KOPT-K1 (cell line): Measurements from ENCODE around the gene ZNF276.
"Not testable (repeated sequence)": the region's sequence is repeated elsewhere in the genome, so short reads cannot be mapped to it uniquely, and the experiment has no call there.

Experiments
- H3K27ac ChIP-seq: fragments of 200-600 bp; sonication (generic); 2 replicates; pipeline ENCODE4 v1.5.1; 2016; ENCODE audit warnings: antibody characterized with exemption, mild to moderate bottlenecking, low read depth, low read length; ENCODE audit not compliant: poor library complexity, severe bottlenecking
- H3K36me3 ChIP-seq: fragments of 200-600 bp; sonication (generic); 2 replicates; pipeline ENCODE4 v1.5.1; 2017; ENCODE audit warnings: antibody characterized with exemption, mild to moderate bottlenecking, low read length, moderate library complexity; ENCODE audit not compliant: insufficient read depth
- H3K9me3 ChIP-seq: fragments of 200-600 bp; sonication (generic); 2 replicates; pipeline ENCODE4 v1.5.1; 2017; ENCODE audit warnings: antibody characterized with exemption, low read length, mild to moderate bottlenecking; ENCODE audit not compliant: insufficient read depth, poor library complexity, severe bottlenecking

The ZNF276 gene

GRCh38 chr16:89764711-89765201, 43.4 kb downstream of the ZNF276 start:
- Histone ChIP-seq H3K36me3 (peaks cover 95% of the 10 kb centered on the region), H3K27ac (no peak overlapping the region), H3K9me3 (no peaks in the 10 kb centered on the region)

- peaks cover 95% of the 10 kb centered on the region for H3K36me3 ChIP-seq
- H3K9me3 ChIP-seq = no peaks in the 10 kb centered on the region
- H3K27ac ChIP-seq = no peak overlapping the region
These were observed 44.0 kb downstream of the ZNF276 start for GRCh38 chr16:89765292-89765830.

GRCh38 chr16:89770367-89770766, 49.0 kb downstream of the ZNF276 start:
- Histone ChIP-seq H3K9me3 (no peaks in the 10 kb centered on the region), H3K36me3 (peaks cover 99% of the 10 kb centered on the region), H3K27ac (no peak overlapping the region)

DNA sequence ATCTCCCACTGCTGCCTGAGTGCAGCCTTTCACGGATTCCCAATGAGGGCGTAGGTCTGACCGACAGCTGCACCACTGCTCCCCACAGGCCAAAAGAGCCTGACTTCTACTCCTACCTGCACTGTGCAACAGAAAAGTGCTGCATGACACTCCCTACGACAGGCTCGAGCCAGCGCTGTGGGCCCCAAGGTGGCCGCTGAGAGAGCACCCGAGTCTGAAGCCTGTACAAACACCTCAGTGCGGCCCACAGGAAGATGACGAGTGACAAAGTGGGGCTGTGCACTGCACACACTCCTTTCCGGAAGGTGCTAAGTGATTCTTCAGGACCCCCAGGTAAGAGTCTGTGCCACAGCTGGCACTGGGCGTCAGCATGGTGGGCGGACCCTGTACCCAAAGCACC, 53.9 kb downstream of the ZNF276 start:
- Histone ChIP-seq H3K27ac (no peak overlapping the region), H3K9me3 (no peaks in the 10 kb centered on the region), H3K36me3 (peaks cover 98% of the 10 kb centered on the region)

DNA sequence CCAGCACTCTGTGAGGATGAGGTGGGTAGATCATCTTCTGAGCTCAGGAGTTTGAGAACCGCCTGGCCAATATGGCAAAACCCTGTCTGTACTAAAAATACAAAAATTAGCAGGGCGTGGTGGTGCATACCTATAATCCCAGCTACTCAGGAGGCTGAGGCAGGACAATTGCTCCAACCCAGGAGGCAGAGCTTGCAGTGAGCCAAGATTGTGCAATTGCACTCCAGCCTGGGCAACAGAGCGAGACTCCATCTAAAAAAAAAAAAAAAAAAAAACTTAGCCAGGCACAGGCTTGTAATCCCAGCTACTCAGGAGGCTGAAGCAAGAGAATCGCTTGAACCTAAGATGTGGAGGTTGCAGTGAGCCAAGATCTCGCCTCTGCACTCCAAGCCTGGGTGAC, 56.9 kb downstream of the ZNF276 start:
- not testable (repeated sequence) for H3K9me3 ChIP-seq, H3K27ac ChIP-seq
- H3K36me3 ChIP-seq = peaks cover 95% of the 10 kb centered on the region

GRCh38 chr16:89779231-89779908, 58.0 kb downstream of the ZNF276 start:
- no peaks in the 10 kb centered on the region for H3K9me3 ChIP-seq

DNA sequence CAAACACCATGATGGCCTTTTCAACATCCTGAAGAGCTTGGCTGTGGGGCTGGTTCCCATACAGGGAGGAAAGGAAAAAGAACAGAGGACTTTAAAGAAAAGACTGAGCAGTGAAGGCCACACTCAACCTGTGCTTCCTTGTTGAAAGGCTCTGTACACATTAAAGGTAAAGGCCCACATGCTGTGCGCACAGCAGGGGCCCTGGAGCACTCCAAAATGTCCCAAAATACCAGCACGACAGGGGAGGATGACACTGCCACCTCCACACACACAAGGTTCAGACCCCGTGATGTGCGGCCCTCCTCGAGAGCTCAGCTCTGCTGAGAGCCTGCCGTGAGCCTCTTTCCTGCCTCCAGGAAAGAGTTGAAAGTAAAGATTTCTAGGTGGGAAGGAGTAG, 58.6 kb downstream of the ZNF276 start:
- H3K9me3 ChIP-seq = no peaks in the 10 kb centered on the region
- peaks cover 95% of the 10 kb centered on the region for H3K36me3 ChIP-seq
- no peak overlapping the region for H3K27ac ChIP-seq

More at GRCh38 chr16:89779231-89779908, 58.0 kb downstream of the ZNF276 start:
- Histone ChIP-seq H3K27ac (no peak overlapping the region), H3K36me3 (peaks cover 95% of the 10 kb centered on the region)

- Histone ChIP-seq H3K27ac (no peak overlapping the region), H3K36me3 (peaks cover 97% of the 10 kb centered on the region)
These were observed 61.2 kb downstream of the ZNF276 start for GRCh38 chr16:89782489-89782888.

DNA sequence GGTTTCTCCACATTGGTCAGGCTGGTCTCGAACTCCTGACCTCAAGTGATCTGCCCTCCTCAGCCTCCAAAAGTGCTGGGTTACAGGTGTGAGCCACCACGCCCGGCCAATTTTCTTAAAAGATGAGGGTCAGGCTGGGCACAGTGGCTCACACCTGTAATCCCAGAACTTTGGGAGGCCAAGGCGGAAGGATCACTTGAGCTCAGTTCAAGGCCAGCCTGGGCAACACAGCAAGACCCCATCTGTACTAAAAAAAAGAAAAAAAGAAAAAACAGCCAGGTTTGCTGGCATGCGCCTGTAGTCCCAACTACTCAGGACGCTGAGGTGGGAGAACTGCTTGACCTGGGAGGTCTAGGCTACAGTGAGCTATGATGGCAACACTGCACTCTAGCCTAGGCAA, 62.6 kb downstream of the ZNF276 start:
- H3K36me3 ChIP-seq = peaks cover 97% of the 10 kb centered on the region
- H3K9me3 ChIP-seq, H3K27ac ChIP-seq: not testable (repeated sequence)

More at GRCh38 chr16:89782489-89782888, 61.2 kb downstream of the ZNF276 start:
- no peaks in the 10 kb centered on the region for H3K9me3 ChIP-seq

DNA sequence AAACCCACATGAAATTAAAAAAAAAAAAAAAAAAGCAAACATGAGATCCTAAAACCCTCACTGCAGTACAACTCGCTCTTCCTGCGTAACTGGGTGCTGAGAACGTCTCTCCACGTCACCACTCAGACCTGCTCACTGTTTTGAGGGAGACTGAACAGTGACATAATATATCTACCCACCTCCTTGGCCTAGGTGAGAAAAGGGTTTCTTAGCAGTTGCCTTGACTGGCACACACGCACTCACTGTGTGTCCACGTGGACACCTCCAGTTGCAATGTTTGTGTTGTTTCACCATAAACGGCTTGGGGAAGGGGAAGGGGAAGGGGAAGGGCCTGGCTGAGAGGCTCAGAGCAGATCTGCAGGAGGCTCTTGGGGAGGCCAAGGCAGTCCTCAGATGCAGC, 63.1 kb downstream of the ZNF276 start:
- H3K9me3 ChIP-seq = no peaks in the 10 kb centered on the region
- no peak overlapping the region for H3K27ac ChIP-seq
- peaks cover 97% of the 10 kb centered on the region for H3K36me3 ChIP-seq

- Histone ChIP-seq H3K9me3 (no peaks in the 10 kb centered on the region), H3K27ac (no peak overlapping the region), H3K36me3 (peaks cover 97% of the 10 kb centered on the region)
These were observed 64.3 kb downstream of the ZNF276 start for GRCh38 chr16:89785523-89786155.

DNA sequence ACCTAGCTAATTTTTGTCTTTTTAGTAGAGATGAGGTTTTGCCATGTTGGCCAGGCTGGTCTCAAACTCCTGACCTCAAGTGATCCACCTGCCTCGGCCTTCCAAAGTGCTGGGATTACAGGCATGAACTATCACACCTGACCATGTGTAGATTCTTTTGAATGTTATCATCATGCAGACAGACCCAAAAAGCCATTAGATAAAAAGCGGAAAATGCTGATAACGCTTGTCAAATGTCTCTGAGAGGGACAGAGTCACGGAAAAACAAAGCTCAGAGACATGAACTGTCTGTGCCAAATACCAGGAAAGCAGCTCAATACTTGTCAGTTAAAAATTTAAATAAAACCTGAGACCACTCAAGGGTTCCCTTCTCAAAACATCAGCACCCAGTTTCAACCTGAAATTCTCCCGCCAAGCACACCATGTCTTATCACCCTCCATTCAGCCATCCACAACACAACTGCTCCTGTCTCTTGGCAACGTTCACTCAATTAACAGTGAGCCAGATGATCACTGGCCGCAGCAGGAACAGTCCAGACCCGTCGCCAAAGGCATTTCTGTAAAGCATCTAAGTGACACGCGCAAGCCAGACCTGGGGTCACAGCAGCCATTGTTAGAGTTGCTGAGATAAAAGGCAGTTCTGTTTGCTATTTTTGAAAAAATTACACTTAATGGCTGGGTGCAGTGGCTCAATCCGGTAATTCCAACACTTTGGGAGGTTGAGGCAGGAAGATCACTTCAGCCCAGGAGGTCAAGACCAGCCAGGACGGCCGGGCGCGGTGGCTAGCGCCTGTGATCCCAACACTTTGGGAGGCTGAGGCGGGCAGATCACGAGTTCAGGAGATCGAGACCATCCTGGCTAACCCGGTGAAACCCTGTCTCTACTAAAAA, 65.4 kb downstream of the ZNF276 start:
- H3K9me3 ChIP-seq = no peaks in the 10 kb centered on the region
- H3K27ac ChIP-seq = no peak overlapping the region
- H3K36me3 ChIP-seq = peaks cover 99% of the 10 kb centered on the region

GRCh38 chr16:89787365-89787805, 66.0 kb downstream of the ZNF276 start:
- peaks cover 99% of the 10 kb centered on the region for H3K36me3 ChIP-seq
- no peaks in the 10 kb centered on the region for H3K9me3 ChIP-seq

More at GRCh38 chr16:89787365-89787805, 66.0 kb downstream of the ZNF276 start:
- H3K27ac ChIP-seq = no peak overlapping the region
